Measurements from ENCODE around the gene DPH7.
"Not testable (repeated sequence)": the region's sequence is repeated elsewhere in the genome, so short reads cannot be mapped to it uniquely, and the experiment has no call there.

Gene DPH7

GRCh38 chr9:137516144-137516917 lies 62.4 kb downstream of the DPH7 start:
- H3K4me2 ChIP-seq (ENCODE audit: insufficient read depth, low read length) = no peak overlapping the region
- H3K9me3 ChIP-seq (ENCODE audit: insufficient read depth, low read length, severe bottlenecking) = no peaks in the 10 kb centered on the region
- no peak for TF ChIP-seq EZH2 (IDR thresholded peaks at IDR 0.05; ENCODE audit: borderline replicate concordance, low read depth, low read length, severe bottlenecking)
- TF ChIP-seq CTCF (IDR thresholded peaks at IDR 0.05; ENCODE audit: borderline replicate concordance, extremely low read depth, low read length, poor library complexity, severe bottlenecking) = no peak
- no peaks in the 10 kb centered on the region for H3K79me2 ChIP-seq (ENCODE audit: insufficient read depth, low read length)
- no peaks in the 10 kb centered on the region for H4K20me1 ChIP-seq (ENCODE audit: insufficient read depth, low read length)
- H3K27ac ChIP-seq (ENCODE audit: low read length) = no peak overlapping the region
- H2AFZ ChIP-seq (ENCODE audit: low read depth, low read length) = no peak overlapping the region
- DNase-seq (no peak), ATAC-seq (ENCODE audit: insufficient read depth, low read depth) (no peak)
- no peak overlapping the region for H3K4me3 ChIP-seq (ENCODE audit: low read depth in 1 of 2, low read length in 2 of 2)
- H3K27me3 ChIP-seq (ENCODE audit: insufficient read depth, low read length, poor library complexity) = no peaks in the 10 kb centered on the region
- no peaks in the 10 kb centered on the region for H3K4me1 ChIP-seq (ENCODE audit: insufficient read depth, low read length)
- no peak overlapping the region for H3K9ac ChIP-seq (ENCODE audit: low read depth, low read length)
- H3K36me3 ChIP-seq (ENCODE audit: insufficient read depth, low read length) = no peaks in the 10 kb centered on the region

GRCh38 chr9:137515338-137515724 lies 63.4 kb downstream of the DPH7 start:
- ATAC-seq (ENCODE audit: insufficient read depth, low read depth) = no peak
- Histone ChIP-seq H3K9me3 (ENCODE audit: insufficient read depth, low read length, severe bottlenecking) (no peaks in the 10 kb centered on the region), H3K4me3 (ENCODE audit: low read depth in 1 of 2, low read length in 2 of 2) (no peak overlapping the region), H2AFZ (ENCODE audit: low read depth, low read length) (no peak overlapping the region), H3K27ac (ENCODE audit: low read length) (no peak overlapping the region), H3K4me1 (ENCODE audit: insufficient read depth, low read length) (no peaks in the 10 kb centered on the region), H3K9ac (ENCODE audit: low read depth, low read length) (no peak overlapping the region), H4K20me1 (ENCODE audit: insufficient read depth, low read length) (no peaks in the 10 kb centered on the region), H3K27me3 (ENCODE audit: insufficient read depth, low read length, poor library complexity) (no peaks in the 10 kb centered on the region), H3K79me2 (ENCODE audit: insufficient read depth, low read length) (no peaks in the 10 kb centered on the region), H3K4me2 (ENCODE audit: insufficient read depth, low read length) (no peak overlapping the region), H3K36me3 (ENCODE audit: insufficient read depth, low read length) (no peaks in the 10 kb centered on the region)
- TF ChIP-seq EZH2 (IDR thresholded peaks at IDR 0.05; ENCODE audit: borderline replicate concordance, low read depth, low read length, severe bottlenecking) (no peak), CTCF (IDR thresholded peaks at IDR 0.05; ENCODE audit: borderline replicate concordance, extremely low read depth, low read length, poor library complexity, severe bottlenecking) (no peak)
- DNase-seq = no peak

- Histone ChIP-seq H3K27ac (ENCODE audit: low read length) (no peak overlapping the region), H4K20me1 (ENCODE audit: insufficient read depth, low read length) (no peaks in the 10 kb centered on the region), H2AFZ (ENCODE audit: low read depth, low read length) (no peak overlapping the region), H3K79me2 (ENCODE audit: insufficient read depth, low read length) (no peaks in the 10 kb centered on the region), H3K27me3 (ENCODE audit: insufficient read depth, low read length, poor library complexity) (no peaks in the 10 kb centered on the region), H3K9me3 (ENCODE audit: insufficient read depth, low read length, severe bottlenecking) (no peaks in the 10 kb centered on the region), H3K4me3 (ENCODE audit: low read depth in 1 of 2, low read length in 2 of 2) (no peak overlapping the region), H3K4me1 (ENCODE audit: insufficient read depth, low read length) (no peaks in the 10 kb centered on the region), H3K9ac (ENCODE audit: low read depth, low read length) (no peak overlapping the region), H3K36me3 (ENCODE audit: insufficient read depth, low read length) (no peaks in the 10 kb centered on the region), H3K4me2 (ENCODE audit: insufficient read depth, low read length) (no peak overlapping the region)
- TF ChIP-seq CTCF (IDR thresholded peaks at IDR 0.05; ENCODE audit: borderline replicate concordance, extremely low read depth, low read length, poor library complexity, severe bottlenecking) (no peak), EZH2 (IDR thresholded peaks at IDR 0.05; ENCODE audit: borderline replicate concordance, low read depth, low read length, severe bottlenecking) (no peak)
- no peak for ATAC-seq (ENCODE audit: insufficient read depth, low read depth)
- DNase-seq = no peak
Observed at GRCh38 chr9:137514691-137515337, 63.9 kb downstream of the DPH7 start.

GRCh38 chr9:137513801-137514570 lies 64.7 kb downstream of the DPH7 start:
- not testable (repeated sequence) for DNase-seq; H3K36me3 ChIP-seq (ENCODE audit: insufficient read depth, low read length); H3K4me3 ChIP-seq (ENCODE audit: low read depth in 1 of 2, low read length in 2 of 2); H2AFZ ChIP-seq (ENCODE audit: low read depth, low read length); H3K4me2 ChIP-seq (ENCODE audit: insufficient read depth, low read length); H3K9ac ChIP-seq (ENCODE audit: low read depth, low read length); H3K9me3 ChIP-seq (ENCODE audit: insufficient read depth, low read length, severe bottlenecking); H3K4me1 ChIP-seq (ENCODE audit: insufficient read depth, low read length); ATAC-seq (ENCODE audit: insufficient read depth, low read depth); H3K27me3 ChIP-seq (ENCODE audit: insufficient read depth, low read length, poor library complexity); H4K20me1 ChIP-seq (ENCODE audit: insufficient read depth, low read length); H3K27ac ChIP-seq (ENCODE audit: low read length); H3K79me2 ChIP-seq (ENCODE audit: insufficient read depth, low read length)

GRCh38 chr9:137513136-137513535 lies 65.6 kb downstream of the DPH7 start:
- not testable (repeated sequence) for H3K9ac ChIP-seq (ENCODE audit: low read depth, low read length); H2AFZ ChIP-seq (ENCODE audit: low read depth, low read length); H3K4me3 ChIP-seq (ENCODE audit: low read depth in 1 of 2, low read length in 2 of 2); H3K27ac ChIP-seq (ENCODE audit: low read length); H3K79me2 ChIP-seq (ENCODE audit: insufficient read depth, low read length); H3K4me1 ChIP-seq (ENCODE audit: insufficient read depth, low read length); H3K9me3 ChIP-seq (ENCODE audit: insufficient read depth, low read length, severe bottlenecking); ATAC-seq (ENCODE audit: insufficient read depth, low read depth); H4K20me1 ChIP-seq (ENCODE audit: insufficient read depth, low read length); H3K4me2 ChIP-seq (ENCODE audit: insufficient read depth, low read length); DNase-seq; H3K27me3 ChIP-seq (ENCODE audit: insufficient read depth, low read length, poor library complexity); H3K36me3 ChIP-seq (ENCODE audit: insufficient read depth, low read length)

Data from DND-41 (cell line).